IPS-18c (cell line): Measurements from ENCODE around the gene SV2C.
"Not testable (repeated sequence)": the region's sequence is repeated elsewhere in the genome, so short reads cannot be mapped to it uniquely, and the experiment has no call there.

ENCODE experiments used
- H3K4me3 ChIP-seq: 2 replicates; pipeline ENCODE4 v1.7.0; 2013; ENCODE audit warnings: low read depth, mild to moderate bottlenecking, low read length, moderate library complexity; ENCODE audit not compliant: insufficient read depth
- H3K9me3 ChIP-seq: one replicate; pipeline ENCODE4 v1.6.1; 2013; ENCODE audit warnings: mild to moderate bottlenecking, low read length, moderate library complexity; ENCODE audit not compliant: control insufficient read depth, insufficient read depth

Gene SV2C

DNA sequence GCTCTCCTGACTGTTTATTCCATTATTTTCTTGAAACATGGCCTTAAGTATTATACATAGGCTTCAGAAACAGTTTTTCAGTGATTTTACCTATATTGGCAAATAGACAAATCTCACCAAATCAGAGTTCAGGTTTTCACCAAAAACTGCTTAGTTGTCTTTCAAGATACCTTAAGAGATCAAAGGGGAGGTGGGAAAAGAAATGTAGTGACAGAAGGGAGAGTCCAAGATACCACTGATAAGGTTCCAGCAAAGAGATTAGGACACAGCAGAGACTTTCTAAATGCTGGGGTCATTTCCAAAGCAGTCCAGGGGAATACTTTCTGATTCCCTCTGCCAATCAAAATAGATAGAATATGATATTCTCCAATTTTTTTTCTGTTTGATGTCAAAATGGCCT is 246.2 kb downstream of the SV2C start:
- Histone ChIP-seq H3K9me3 (no peaks in the 10 kb centered on the region), H3K4me3 (no peak overlapping the region)

GRCh38 chr5:76331126-76331525 is 247.9 kb downstream of the SV2C start:
- no peak overlapping the region for H3K4me3 ChIP-seq

DNA sequence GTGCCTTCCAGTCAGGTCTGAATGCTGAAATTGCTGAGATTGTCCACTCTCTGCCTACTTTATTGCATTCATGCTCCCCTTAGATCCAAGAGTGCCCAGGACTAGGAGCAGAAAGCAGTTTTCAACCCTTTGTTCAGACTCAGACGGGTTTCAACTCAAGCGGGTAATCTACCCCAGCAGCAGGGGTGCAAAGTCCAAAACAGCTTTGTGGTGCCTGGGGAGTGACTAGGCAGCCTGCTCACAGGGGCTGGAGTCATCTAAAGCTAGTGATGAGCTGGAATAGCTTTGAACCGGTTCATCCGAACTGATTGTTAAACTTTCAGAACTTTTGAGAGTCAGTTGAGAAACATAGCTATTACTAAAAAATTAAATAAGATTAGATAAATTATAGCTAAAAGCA is 248.9 kb downstream of the SV2C start:
- H3K4me3 ChIP-seq, result no peak overlapping the region
- peaks cover 10% of the 10 kb centered on the region for H3K9me3 ChIP-seq

More at GRCh38 chr5:76331126-76331525, 247.9 kb downstream of the SV2C start:
- H3K9me3 ChIP-seq, result peaks cover 3% of the 10 kb centered on the region

GRCh38 chr5:76332611-76333205 is 249.5 kb downstream of the SV2C start:
- H3K9me3 ChIP-seq, result peaks cover 10% of the 10 kb centered on the region
- H3K4me3 ChIP-seq, result no peak overlapping the region

GRCh38 chr5:76333571-76333970 is 250.4 kb downstream of the SV2C start:
- peaks cover 10% of the 10 kb centered on the region for H3K9me3 ChIP-seq
- no peak overlapping the region for H3K4me3 ChIP-seq

- H3K4me3 ChIP-seq, result no peak overlapping the region
- peaks cover 10% of the 10 kb centered on the region for H3K9me3 ChIP-seq
Observed at GRCh38 chr5:76334574-76334973, 251.4 kb downstream of the SV2C start.

DNA sequence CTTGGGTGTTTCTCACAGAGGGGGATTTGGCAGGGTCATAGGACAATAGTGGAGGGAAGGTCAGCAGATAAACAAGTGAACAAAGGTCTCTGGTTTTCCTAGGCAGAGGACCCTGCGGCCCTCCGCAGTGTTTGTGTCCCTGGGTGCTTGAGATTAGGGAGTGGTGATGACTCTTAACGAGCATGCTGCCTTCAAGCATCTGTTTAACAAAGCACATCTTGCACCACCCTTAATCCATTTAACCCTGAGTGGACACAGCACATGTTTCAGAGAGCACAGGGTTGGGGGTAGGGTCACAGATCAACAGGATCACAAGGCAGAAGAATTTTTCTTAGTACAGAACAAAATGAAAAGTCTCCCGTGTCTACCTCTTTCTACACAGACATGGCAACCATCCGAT is 252.3 kb downstream of the SV2C start:
- not testable (repeated sequence) for H3K9me3 ChIP-seq, H3K4me3 ChIP-seq

DNA sequence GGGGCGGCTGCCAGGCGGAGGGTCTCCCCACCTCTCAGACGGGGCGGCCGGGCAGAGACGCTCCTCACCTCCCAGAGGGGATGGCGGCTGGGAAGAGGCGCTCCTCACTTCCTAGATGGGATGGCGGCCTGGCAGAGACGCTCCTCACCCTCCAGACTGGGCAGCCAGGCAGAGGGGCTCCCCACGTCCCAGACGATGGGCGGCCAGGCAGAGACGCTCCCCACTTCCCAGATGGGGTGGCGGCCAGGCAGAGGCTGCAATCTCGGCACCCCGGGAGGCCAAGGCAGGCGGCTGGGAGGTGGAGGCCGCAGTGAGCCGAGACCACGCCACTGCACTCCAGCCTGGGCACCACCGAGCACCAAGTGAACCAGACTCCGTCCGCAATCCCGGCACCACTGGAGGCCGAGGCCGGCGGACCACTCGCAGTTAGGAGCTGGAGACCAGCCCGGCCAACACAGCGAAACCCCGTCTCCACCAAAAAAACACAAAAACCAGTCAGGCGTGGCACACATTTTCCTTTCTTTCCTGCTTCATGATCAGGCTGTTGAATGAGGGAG is 253.1 kb downstream of the SV2C start:
- not testable (repeated sequence) for H3K9me3 ChIP-seq, H3K4me3 ChIP-seq

- no peak overlapping the region for H3K4me3 ChIP-seq
Observed at GRCh38 chr5:76337953-76338451, 254.8 kb downstream of the SV2C start.

DNA sequence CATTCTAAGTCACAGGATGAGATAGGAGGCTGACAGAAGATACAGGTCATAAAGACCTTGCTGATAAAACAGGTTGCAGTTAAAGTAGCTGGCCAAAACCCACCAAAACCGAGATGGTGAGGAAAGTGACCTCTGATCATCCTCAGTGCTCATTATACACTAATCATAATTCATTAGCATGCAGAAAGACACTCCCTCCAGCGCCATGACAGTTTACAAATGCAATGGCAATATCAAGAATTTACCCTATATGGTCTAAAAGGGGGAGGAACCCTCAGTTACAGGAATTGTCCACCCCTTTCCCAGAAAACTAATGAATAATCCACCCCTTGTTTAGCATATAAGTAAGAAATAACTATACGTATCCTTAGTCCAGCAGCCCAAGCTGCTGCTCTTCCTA is 256.7 kb downstream of the SV2C start:
- no peak overlapping the region for H3K4me3 ChIP-seq
- H3K9me3 ChIP-seq, result peaks cover 7% of the 10 kb centered on the region

More at GRCh38 chr5:76337953-76338451, 254.8 kb downstream of the SV2C start:
- H3K9me3 ChIP-seq, result peaks cover 10% of the 10 kb centered on the region

- no peak overlapping the region for H3K4me3 ChIP-seq
- H3K9me3 ChIP-seq, result peaks cover 2% of the 10 kb centered on the region
Observed at GRCh38 chr5:76341651-76342334, 258.6 kb downstream of the SV2C start.

DNA sequence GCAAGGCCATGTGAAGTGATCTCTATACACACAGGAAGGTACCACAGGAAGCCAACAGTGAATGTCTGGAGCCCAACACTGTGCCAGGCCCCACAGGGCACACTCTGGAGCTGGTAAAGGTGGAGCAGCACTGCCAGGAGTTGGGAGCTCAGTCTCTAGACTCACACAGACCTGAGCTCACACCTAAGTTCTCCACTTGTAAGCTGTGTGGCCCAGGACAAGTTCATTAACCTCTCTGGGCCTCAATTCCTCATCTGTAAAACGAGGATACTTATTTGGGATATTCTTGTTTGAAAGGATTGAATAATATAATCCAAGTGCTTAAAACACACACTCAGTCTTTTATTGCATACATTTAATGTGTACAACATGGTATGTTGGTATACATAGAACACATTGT is 259.3 kb downstream of the SV2C start:
- Histone ChIP-seq H3K4me3 (no peak overlapping the region), H3K9me3 (no peaks in the 10 kb centered on the region)

- Histone ChIP-seq H3K4me3 (no peak overlapping the region), H3K9me3 (no peaks in the 10 kb centered on the region)
Observed at GRCh38 chr5:76345582-76345981, 262.4 kb downstream of the SV2C start.

- H3K4me3 ChIP-seq, result no peak overlapping the region
Observed at GRCh38 chr5:76351176-76351575, 268.0 kb downstream of the SV2C start.

DNA sequence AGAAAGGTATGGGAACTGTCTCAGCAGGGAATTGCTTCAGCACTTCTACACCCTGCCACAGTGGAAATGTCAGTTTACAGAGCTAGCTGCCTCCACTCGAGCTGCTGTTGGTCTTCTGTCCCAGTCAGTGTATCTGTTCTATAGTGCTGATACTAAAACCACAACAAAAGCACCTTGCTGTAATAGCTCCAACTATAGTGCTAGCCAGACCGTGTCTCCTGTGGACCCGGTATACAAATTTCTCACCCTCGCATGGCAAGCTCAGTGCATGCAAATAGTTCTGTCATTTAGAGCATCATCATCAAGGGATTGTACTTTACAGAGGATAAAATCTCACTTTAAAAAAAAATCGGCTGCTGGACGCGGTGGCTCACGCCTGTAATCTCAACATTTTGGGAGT is 268.4 kb downstream of the SV2C start:
- H3K4me3 ChIP-seq, result no peak overlapping the region
- H3K9me3 ChIP-seq, result no peaks in the 10 kb centered on the region

More at GRCh38 chr5:76351176-76351575, 268.0 kb downstream of the SV2C start:
- no peaks in the 10 kb centered on the region for H3K9me3 ChIP-seq

GRCh38 chr5:76356887-76357286 is 273.7 kb downstream of the SV2C start:
- Histone ChIP-seq H3K9me3 (no peaks in the 10 kb centered on the region), H3K4me3 (no peak overlapping the region)

GRCh38 chr5:76363352-76364225 is 280.4 kb downstream of the SV2C start:
- H3K4me3 ChIP-seq, result no peak overlapping the region
- no peaks in the 10 kb centered on the region for H3K9me3 ChIP-seq
